ENCODE results near the gene INPP5A.

INPP5A gene

DNA sequence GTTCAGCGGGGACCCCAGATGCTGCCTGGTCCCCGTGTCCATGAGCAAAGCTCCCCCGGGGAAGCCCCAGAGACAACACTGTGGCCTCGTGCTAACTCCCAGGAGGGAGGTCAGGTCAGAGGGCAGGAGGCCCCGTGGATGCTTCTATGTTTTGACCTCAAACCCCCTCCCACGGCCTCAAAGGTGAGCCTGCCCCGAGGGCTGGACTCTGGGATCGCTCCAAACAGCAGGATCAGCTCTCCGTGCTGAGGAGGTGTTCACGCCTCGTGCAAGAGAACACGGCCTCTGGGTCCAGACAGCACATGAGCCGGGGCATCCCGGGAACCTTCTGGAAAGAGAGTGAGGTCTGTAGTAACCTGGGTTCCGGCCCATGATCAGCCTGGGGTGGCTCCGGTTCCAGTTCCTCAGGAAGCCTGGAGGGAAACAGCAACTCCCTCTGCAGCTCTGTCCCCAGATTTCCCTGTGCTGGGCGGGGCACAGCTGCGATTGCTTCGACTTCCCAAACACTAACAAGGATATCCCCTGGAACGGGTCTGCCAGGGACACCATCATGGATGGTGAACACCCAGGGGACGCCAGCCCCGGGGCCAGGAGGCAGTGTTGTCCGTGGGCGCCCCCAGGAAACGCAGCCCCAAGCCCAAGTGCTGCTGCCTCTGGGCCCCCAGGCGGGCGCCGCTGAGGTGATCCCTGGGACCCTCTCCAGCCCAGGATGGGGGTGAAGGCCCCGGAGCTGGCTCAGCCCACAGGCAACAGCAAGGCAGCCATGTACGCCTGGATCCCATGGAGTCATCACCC, 18.0 kb upstream of the INPP5A start:
- no peak for DNase-seq

DNA sequence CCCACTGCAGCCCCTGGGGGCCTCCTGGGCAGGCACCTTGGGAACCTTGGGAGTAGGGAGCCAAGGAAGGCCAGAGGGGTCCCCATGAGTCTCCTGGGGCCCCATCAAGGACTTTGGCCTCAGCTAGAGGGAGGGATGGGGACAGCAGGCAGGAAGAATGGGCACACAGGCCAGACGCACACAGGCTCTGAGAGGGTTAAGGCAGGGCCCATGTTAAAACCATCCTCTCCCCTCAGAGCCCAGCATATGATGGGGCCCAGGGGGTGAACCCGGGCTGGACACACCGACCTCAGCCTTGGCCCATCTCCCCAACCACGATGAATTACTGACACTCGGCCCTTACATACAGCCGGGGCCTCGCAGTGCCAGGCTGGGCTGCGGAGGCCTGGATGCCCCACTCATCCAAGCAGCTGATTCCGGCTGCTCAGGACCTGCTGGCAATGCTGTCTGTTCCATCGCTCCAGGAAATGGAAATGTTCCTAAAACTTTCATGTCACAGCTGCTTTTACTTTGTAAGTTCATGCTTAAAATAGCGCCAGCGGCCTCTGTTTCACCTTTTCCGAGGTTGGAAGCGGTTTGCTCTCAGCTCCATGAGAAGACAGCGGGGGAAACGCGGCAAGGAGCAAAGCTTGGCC, 17.3 kb upstream of the INPP5A start:
- DNase-seq: no peak

DNA sequence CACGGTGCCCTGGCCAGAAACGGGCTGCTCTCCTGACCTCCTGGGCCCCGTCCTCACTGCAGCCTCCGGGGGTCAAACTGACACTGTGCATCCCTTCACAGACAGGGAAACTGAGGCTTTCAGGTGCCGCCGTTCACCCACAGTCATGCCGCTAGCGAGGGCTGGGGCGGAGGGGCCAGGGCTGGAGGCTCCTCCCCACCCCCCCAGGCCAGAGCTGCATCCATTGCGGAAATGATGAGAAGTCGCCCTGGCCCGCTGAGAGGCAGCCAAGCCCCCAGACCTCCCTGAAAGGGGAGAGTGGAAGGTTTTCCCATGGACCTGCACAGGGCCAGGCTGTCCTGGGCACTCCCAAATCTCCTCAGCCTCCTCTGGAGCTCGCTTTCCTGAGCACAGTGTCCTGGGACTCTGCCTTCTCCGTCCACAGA, 16.5 kb upstream of the INPP5A start:
- no peak for DNase-seq

DNA sequence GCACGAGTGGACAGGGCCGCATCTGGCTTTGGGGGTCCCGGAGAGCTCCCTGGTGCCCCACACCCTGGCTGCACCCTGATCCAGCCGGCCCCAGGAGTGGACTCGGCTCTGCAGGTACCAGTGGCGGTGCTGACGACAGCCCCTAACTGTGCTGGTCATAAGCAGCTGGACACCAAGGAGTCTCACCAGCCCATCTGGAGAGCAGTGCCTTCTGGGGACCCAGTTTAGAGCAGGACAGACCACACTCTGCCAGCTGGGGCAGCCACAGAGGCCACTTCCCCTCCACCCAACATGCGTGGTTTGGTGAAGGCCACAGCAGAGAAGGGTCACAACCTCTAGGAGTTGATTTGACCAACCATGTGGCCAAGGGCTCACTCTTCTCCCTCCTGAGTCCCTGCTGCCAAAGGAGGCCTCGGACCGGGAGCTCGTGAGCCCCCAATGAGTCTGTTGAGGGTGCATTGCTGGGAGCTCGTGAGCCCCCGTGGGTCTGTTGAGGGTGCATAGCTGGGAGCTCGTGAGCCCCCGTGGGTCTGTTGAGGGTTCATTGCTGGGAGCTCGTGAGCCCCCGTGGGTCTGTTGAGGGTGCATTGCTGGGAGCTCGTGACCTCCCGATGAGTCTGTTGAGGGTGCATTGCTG, 16.0 kb upstream of the INPP5A start:
- DNase-seq: no peak

DNA sequence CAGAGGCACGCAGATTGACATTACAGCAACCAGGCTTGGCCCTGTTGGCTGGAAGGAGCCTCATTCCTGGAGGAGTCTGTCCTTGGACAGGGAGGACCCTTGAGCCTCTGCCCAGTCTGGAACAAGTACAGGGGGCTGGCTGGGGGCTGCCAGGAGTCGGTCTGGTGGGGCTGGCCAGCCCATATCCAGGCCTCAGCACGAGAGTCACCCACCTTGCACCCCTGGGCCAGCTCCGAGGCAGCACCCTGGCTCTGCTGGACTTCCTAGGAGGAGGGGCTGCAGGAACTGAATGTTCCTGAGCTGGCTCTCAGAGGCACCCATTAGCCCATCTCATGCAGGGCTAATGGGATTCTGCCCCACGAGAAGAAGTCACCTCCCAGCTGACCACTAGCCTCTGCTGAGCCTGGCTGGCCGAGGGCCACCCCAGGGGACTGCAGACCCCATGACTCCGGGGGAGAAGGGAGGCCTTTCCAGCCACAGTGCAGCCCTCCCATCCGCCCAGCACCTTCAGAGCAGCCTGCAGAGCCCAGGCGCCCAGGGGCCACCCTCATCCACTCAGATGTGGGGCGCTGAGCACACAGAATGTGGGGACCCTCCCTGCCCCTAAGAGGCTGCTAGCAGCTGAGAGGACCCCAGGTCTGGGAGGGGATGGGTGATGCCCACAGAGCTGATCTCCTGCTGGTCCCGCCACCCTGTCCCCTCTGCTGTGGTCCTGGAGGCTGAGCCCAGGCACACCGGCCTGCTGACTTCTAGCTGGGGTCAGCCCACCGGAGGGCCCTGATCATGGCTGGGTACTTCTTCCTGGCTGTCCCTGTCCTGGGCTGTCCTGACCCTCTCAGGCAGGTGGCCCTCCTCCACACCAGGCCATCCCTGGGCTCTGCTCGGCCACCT, 14.8 kb upstream of the INPP5A start:
- no peak for DNase-seq

DNA sequence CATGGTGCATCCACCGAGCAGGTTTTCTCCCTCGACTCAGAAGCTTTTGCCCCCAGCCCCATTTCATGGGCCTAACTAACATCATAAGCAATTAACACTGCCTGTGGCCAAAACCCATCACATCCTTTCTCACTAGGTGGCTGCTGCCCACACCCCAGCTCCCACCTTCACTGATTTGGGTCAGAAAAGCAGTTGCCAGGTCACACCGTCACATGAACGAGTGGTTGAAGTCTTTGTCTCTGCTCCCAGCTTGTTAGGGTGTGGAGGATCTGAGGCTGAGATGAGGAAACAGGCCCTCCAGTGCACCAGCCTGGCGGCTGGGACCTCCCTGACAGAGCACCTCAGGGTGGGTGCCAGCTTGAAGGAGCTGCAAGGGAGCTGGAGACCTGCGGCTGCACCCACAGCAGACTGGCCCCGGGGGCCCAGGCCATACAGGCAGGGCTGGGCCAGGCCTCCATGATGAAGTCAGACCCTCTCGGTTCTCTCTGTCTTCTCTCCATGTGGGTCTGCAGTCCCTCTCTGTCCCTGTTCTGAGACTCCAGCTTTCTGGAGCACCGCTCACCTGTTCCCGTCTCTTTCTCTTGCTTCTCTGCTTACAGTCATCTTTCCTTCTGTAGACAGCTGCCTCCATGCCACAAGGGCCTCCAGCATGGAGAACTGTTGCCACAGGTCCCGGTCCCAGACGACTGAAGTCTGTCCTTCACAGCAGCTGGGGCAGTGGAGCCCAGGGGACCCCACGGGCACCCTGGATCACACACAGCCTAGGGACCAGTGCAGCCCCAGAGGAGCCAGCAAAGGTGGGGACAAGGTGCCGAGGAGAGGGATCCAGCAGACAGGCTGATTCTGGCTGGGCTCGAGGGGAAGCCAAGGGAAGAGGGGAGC, 13.8 kb upstream of the INPP5A start:
- no peak for DNase-seq

DNA sequence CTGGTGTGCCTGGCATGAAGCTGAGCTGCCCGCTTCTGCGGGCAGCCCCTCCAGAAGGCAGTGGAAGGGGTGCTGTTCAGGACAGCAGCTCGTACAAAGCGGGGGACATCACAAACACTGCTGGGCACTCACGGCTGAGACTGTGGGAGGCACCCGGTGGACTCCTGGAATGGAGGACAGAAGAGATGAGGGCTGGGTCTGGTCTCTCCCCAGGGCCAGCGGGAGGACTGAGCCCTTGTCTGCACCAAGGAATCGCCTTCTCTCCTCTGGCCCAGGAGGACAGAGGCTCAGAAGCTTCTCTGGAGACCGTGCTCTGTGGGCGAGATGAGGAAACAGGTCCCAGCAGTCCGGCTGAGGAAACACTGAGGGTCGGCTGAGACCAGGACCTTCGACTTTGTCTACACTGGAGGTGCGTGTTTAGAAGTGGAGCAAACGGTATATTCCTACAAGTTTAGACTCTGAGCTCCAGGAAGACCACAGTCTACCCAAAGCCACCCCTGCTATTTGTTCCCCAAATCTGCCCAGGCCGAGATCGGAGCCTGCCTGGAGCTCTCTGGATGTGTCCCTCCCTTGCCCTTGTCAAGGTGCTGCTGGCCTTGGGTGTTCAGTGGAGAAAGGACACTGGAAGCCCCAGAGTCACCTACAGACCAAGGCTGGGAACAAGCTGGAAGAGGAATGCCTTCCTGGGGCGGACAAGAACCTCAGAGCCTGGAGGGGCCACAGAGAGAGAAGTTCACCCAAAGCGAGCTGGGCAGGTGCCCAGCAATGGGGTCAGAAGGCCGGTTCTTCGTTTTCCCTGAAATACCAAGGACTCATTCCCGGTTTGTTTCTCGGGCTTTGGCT, 12.9 kb upstream of the INPP5A start:
- no peak for DNase-seq

DNA sequence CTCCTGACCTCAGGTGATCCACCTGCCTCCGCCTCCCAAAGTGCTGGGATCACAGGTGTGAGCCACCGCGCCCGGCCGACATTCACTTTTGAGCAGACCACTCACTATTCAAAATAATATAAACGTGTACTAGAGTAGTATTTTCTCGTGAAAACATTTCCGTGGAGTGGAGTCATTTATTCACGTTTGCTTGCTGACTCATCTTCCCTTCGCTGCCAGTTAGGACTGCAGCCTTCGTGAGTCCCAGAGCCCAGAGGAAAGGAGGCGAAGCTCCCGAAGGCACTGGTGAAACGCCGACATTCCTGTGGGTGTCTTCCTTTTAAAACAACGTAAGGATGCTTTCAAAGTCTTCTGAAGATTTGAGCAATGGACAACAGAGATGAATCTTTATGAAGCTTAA, 10.9 kb upstream of the INPP5A start:
- DNase-seq: no peak

DNA sequence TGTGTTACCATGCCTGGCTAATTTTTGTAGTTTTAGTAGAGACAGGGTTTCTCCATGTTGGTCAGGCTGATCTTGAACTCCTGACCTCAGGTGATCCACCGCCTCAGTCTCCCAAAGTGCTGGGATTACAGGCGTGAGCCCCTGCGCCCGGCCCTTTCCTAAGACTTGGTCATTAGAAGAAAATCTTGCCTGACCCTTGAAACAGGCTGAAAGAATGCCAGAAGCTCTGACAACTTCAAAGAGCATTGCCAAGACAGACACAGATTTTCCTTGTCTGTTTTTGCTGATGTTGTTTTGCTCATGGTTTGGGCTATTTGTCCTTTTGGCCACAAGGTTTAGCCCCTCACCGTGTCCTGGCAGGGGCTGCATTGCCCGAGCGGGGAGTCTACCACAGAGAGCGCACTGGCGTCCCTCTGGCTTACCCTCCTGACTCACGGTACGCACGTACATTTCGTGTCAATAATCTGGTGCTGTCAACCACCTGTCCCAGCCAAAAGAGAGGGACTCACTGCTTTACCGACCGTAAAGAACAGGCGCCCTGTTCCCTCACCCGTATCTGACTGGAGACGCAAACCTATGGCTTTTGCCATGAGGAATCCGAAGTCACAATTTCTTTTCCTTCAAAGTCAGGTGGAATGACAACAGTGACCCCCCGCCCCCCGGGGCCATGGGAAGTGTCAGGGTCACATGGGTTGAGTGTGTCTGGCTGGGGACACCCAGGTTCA, 10.1 kb upstream of the INPP5A start:
- no peak for DNase-seq

DNA sequence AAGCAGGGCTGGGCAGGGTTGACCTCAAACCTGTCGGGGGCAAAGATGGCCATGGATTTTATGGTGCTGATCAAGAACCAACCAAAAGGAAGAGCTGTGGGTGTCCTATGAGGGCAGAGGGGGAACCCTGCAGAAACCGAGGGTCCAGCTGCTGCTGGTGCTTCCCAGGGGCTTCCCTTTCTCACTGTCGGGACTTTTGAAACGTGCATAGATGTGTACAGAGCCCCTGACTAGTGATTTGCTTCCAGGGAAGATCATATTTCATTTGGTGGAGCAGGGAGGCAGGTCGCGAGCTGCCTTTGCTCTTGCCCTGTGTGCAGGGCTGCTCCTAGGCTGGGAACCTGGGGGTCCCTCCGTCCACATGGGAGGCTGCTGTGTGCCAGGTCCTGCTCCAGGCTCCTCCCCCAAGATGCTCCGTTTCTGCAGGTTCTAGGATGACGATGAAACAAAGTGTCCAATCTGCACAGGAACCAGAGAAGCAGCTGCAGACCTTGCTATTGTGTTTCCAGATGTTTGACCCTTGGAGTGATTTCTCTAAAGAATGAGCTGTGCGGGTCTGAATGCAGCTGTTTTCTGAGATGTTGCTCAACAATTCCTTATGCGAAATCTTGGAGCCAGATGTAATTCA, 9.4 kb upstream of the INPP5A start:
- DNase-seq: no peak

DNA sequence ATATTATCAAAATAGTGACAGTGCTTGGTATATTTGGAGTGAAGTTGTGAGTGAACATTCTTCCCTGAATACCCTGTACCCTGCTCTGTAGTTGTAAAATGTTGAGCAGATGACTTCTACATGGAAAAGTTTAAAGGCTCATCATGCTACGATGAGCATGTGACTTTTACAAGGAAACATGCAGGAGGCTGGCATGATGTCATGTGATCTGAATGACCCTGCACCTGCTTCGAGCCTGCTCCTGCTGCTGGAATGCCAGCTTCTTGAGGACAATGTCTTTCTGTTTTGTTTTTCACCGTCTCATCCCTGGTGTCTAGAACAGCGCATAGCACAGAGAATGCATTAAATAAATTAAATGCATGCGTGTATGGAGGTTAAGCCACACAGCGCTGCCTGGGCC, 5.4 kb upstream of the INPP5A start:
- no peak for DNase-seq

DNA sequence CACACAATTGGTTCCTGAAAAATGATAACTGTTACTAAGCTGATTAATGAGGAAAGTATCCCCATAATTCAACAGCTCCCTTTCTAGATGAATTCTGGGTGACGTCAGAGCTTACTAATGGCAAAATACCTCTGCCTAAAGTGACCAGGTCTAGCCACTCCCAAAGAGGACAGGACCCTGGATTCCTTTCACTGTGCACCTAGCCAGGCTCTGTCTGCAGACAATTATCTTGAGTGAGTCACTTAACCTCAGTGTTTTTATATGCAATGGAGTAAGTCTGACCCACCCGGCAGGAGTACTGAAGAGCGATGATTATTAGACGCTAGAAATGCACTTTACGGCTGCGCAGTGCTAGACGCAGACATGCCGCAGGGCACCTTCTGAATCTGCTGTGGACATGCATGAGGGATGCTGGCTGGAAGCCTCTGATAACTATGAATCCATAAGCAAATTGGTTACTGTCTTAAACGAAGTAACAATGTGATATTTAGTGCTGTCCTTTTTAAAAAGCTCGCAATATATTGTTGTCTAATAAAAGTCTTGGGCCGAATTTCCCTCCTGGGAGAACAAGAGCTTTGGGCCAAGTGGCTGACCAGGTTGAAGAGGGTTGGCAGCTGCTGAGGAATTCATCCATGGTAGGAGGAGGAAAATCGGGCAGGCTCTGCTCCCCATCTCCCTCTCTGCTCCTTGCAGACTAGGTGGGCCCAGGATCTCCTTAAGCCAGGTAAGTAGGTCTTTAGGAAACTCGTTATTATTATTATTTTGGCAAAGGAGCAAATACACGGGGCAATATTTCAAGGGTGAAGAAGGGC, 4.6 kb upstream of the INPP5A start:
- no peak for DNase-seq

DNA sequence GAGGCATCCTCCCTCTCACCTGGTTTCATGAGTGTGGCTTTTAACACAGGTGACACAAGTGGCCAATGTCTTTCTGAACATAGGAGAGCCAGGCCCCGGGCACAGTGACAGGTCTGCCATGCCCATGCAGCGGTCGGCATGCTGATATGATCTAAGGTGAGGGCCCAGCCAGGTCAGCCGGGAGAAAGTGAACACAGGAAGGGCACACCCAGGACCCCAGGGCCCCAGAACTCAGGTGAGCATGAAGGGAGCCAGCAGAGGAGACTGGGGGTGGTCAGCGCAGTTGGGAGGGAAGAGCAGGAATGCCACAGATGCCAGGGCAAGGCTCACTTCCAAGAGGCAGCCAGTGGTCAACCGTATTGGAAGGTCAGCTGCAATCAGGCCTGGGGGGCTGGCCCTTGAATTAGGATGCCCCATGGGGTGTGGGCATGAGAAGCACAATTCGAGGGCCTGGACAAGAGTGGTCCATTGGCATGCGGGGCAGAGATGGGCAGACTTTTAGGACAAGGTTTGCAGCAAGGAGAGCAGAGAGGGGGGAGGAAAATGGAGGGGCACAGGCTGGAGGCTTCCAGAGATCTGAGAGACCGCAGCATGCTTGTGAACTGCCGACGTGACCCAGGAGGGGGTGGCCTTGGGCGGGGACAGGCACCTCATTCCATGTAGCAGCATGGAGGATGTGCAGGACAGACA, 3.9 kb upstream of the INPP5A start:
- no peak for DNase-seq

DNA sequence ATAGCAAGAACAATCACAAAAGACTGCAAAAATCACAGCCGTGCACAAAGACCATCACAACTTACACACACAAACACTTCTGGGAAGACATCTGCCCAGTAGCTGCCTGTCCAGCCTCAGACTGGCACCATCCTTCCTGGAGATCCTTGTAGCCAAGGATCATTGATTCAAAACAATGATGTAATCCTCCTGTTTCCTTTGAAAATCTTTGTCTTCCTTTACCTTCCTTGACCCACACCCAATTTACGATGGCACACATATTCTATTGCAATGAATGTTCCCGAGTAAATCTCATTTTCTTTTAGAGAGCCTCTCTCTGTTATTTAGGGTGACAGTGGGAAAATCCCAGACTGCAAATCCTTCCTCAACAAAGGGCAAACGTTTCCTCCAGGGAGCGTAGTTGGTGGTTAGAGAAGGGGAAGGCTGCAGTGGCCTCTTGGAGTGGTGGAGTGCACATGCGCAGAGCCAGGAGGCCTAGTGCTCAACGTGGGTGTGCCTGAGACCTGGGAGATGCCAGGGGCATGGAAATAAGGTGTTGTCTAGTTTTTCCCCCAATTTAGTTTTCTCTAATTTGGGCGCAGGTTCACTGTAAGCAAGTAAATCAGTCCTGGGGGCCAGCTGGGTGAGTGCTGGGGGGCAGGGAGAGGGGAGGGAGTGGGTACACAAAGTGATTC, 3.1 kb upstream of the INPP5A start:
- DNase-seq: no peak

DNA sequence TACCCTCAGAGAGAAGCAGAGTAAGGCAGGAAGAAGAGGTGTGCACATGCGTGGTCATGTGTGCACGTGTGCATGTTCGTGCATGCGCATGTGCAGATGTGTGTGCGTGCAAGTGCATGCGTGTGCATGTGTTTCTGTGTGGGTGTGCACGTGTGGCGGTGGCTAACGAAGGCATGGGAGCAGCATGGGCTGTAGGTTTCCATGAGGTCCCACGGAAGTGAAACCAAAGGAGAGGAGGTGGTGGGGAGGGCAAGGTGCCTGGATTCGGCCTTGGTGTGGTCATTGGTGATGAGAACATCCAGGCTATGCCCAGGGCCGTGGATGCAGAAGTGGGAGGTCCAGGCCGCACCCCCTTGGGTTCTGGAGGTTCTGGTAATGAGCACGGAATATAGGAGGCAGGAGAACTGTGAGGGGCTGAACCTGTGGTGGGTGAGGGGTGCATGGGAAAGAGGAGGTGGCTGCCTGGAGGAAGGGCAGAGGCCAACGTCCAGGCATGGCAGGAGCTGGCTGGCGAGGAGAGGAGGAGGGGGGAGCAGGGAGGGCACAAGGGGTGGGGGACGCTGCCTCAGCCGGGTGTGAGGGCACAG, 2.4 kb upstream of the INPP5A start:
- no peak for DNase-seq

DNA sequence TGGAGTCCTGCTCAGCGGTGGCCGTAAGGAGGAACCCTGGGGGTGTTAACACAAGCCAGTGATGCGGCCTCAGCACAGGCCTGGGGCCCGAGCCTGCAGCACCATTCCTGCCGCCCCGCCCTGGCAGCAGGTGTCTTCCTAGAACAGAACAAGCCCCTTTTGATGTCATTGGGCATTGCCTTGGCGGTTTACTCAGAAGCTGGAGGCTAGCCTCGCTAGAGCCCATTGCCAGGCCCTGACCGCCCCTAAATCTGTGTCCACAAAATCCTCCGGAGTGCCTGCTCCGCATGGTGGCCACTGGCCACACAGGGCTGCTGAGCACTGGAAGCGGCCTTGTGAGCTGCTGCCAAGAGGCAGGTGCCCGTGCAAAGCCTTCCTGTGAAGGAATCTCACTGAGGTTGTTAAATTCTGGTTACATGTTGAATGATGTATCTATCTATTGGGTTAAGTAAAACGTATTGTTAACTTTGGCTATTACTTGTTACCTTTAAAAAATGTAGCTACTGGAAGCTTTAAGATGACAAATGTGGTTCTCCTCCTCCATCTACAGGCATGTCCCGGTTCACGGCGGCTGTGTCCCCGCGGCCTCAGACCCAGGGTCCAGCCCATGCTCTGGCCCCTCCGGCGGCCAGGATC, 1.2 kb upstream of the INPP5A start:
- DNase-seq: no peak
